H1 (cell line): Measurements from ENCODE around the gene PCED1B. TPM values are rescaled to one million over a fixed set of nuclear protein-coding genes. Genes with fewer than 3 reads are reported as not detected.

Experiments
- CBX5 ChIP-seq: fragments of 300-800, 300-1000 bp; sonication (generic); IDR thresholded peaks from 2 replicates; pipeline ENCODE4 v1.7.1; 2016; ENCODE audit warnings: antibody characterized with exemption, low read length, low read depth
- EZH2 ChIP-seq: fragments of 200-600 bp; sonication (generic); IDR thresholded peaks from 2 replicates; pipeline ENCODE4 v1.7.1; 2012; ENCODE audit warnings: low read depth, mild to moderate bottlenecking, moderate library complexity, low read length, inconsistent platforms; ENCODE audit not compliant: severe bottlenecking
- KDM1A ChIP-seq: fragments of 200-600, 300-600 bp; sonication (generic); IDR thresholded peaks from 2 replicates; pipeline ENCODE4 v1.7.1; 2016; ENCODE audit warnings: mild to moderate bottlenecking, low read length, borderline replicate concordance
- MAFK ChIP-seq: IDR thresholded peaks from 2 replicates; pipeline ENCODE4 v1.6.1; 2012; ENCODE audit warnings: low read depth, mild to moderate bottlenecking, improper control_type of control experiment, low read length
- SIN3A ChIP-seq, 2 experiments: IDR thresholded peaks in 1 of 2; conservative IDR thresholded peaks in 1 of 2; 2 replicates each; pipeline ENCODE4 v1.6.1; 2011 to 2012; ENCODE audit warnings: low read length in 2 of 2, improper control_type of control experiment in 1 of 2, low read depth in 1 of 2, mild to moderate bottlenecking in 1 of 2
- TCF12 ChIP-seq: IDR thresholded peaks from 2 replicates; pipeline ENCODE4 v1.6.1; 2011; ENCODE audit warnings: low read depth, mild to moderate bottlenecking, low read length
- polyA plus RNA-seq, 7 experiments: library from polyadenylated mRNA; depleted of rRNA in 3 of 7; stranded (reverse) in 5 of 7; unstranded in 2 of 7; fragments of >200 nt in 5 of 7; fragments of 200-250 nt in 2 of 7; gene quantifications; 1 replicate in 5 of 7; 2 replicates in 1 of 7; 4 replicates in 1 of 7; pipeline versions ENCODE4 v1.2.1 to v1.2.3, GENCODE V29; 2011 to 2013; ENCODE audit warnings: missing spikeins in 2 of 7, mixed read lengths in 2 of 7
- total RNA-seq: library from RNA; stranded (reverse); fragmentation: NEBNext Ultra II Directional; extraction: Animal tissue kit (Norgen Biotek cat#: 25700); gene quantifications from 2 replicates; pipeline ENCODE4 v1.2.1, GENCODE V29; 2021
- TF ChIP-seq, protein P1 (sequence below): fragments of 300-600 bp; sonication (generic); IDR thresholded peaks from 2 replicates; pipeline ENCODE4 v1.7.1; 2012; ENCODE audit warnings: low read length, moderate library complexity, mild to moderate bottlenecking, inconsistent platforms; ENCODE audit not compliant: insufficient replicate concordance

PCED1B gene
- total and polyA plus RNA-seq, 2 of the 8 experiments (the other 6 are each of a cell fraction or from before 2014, with no cell fraction given) = 4.7 to 5.4 TPM

- TF ChIP-seq TCF12 (no peak), SIN3A (conservative IDR thresholded peaks at IDR 0.05 in 1 of 2, IDR thresholded peaks at IDR 0.05 in 1 of 2; ENCODE audit: low read depth in 1 of 2, low read length in 2 of 2) (no peak), CBX5 (no peak), KDM1A (no peak), MAFK (no peak), EZH2 (no peak)
- TF ChIP-seq, protein P1, sequence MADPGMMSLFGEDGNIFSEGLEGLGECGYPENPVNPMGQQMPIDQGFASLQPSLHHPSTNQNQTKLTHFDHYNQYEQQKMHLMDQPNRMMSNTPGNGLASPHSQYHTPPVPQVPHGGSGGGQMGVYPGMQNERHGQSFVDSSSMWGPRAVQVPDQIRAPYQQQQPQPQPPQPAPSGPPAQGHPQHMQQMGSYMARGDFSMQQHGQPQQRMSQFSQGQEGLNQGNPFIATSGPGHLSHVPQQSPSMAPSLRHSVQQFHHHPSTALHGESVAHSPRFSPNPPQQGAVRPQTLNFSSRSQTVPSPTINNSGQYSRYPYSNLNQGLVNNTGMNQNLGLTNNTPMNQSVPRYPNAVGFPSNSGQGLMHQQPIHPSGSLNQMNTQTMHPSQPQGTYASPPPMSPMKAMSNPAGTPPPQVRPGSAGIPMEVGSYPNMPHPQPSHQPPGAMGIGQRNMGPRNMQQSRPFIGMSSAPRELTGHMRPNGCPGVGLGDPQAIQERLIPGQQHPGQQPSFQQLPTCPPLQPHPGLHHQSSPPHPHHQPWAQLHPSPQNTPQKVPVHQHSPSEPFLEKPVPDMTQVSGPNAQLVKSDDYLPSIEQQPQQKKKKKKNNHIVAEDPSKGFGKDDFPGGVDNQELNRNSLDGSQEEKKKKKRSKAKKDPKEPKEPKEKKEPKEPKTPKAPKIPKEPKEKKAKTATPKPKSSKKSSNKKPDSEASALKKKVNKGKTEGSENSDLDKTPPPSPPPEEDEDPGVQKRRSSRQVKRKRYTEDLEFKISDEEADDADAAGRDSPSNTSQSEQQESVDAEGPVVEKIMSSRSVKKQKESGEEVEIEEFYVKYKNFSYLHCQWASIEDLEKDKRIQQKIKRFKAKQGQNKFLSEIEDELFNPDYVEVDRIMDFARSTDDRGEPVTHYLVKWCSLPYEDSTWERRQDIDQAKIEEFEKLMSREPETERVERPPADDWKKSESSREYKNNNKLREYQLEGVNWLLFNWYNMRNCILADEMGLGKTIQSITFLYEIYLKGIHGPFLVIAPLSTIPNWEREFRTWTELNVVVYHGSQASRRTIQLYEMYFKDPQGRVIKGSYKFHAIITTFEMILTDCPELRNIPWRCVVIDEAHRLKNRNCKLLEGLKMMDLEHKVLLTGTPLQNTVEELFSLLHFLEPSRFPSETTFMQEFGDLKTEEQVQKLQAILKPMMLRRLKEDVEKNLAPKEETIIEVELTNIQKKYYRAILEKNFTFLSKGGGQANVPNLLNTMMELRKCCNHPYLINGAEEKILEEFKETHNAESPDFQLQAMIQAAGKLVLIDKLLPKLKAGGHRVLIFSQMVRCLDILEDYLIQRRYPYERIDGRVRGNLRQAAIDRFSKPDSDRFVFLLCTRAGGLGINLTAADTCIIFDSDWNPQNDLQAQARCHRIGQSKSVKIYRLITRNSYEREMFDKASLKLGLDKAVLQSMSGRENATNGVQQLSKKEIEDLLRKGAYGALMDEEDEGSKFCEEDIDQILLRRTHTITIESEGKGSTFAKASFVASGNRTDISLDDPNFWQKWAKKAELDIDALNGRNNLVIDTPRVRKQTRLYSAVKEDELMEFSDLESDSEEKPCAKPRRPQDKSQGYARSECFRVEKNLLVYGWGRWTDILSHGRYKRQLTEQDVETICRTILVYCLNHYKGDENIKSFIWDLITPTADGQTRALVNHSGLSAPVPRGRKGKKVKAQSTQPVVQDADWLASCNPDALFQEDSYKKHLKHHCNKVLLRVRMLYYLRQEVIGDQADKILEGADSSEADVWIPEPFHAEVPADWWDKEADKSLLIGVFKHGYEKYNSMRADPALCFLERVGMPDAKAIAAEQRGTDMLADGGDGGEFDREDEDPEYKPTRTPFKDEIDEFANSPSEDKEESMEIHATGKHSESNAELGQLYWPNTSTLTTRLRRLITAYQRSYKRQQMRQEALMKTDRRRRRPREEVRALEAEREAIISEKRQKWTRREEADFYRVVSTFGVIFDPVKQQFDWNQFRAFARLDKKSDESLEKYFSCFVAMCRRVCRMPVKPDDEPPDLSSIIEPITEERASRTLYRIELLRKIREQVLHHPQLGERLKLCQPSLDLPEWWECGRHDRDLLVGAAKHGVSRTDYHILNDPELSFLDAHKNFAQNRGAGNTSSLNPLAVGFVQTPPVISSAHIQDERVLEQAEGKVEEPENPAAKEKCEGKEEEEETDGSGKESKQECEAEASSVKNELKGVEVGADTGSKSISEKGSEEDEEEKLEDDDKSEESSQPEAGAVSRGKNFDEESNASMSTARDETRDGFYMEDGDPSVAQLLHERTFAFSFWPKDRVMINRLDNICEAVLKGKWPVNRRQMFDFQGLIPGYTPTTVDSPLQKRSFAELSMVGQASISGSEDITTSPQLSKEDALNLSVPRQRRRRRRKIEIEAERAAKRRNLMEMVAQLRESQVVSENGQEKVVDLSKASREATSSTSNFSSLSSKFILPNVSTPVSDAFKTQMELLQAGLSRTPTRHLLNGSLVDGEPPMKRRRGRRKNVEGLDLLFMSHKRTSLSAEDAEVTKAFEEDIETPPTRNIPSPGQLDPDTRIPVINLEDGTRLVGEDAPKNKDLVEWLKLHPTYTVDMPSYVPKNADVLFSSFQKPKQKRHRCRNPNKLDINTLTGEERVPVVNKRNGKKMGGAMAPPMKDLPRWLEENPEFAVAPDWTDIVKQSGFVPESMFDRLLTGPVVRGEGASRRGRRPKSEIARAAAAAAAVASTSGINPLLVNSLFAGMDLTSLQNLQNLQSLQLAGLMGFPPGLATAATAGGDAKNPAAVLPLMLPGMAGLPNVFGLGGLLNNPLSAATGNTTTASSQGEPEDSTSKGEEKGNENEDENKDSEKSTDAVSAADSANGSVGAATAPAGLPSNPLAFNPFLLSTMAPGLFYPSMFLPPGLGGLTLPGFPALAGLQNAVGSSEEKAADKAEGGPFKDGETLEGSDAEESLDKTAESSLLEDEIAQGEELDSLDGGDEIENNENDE = no peak
These were observed 127.3 kb downstream of the PCED1B start (continued) for GRCh38 chr12:47206450-47207339.
